ENCODE measurements around the gene LMCD1.

LMCD1 gene

DNA sequence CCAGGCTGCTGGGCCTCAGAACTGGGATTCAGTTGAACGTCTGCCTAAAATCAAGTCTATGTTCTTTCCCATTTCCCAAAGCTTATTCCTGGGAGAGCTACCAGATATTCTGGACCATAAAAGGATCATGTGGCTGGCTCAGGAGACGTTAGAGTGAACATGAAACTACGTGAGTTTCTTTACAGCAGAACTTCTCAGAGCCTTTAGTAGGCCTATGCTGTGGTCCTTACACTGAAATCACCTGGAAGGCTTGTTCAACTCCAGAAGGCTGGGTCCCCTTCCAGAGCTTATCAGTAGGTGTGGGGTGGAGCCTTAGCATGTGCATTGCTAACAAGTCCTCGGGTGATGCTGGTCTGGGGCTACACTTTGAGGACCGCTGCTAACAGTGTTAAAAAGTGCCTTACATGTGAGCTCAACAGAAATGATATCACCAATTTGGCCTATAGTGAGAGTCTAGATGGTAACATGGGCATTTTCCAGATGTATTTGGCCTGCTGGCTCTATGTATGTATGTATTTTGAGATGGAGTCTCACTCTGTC, 50.7 kb downstream of the LMCD1 start:
- Mint-ChIP-seq H3K4me1 (no peaks in the 10 kb centered on the region), H3K9me3 (no peaks in the 10 kb centered on the region), H3K36me3 (ENCODE audit: insufficient read depth) (no peaks in the 10 kb centered on the region), H3K27ac (ENCODE audit: low read depth) (no peak overlapping the region), H3K27me3 (no peaks in the 10 kb centered on the region), H3K4me3 (no peak overlapping the region)
- no peak for ATAC-seq (replicated peaks; ENCODE audit: extremely low read depth, poor library complexity, severe bottlenecking)
- no peak for DNase-seq (ENCODE audit: low spot score in 2 of 2)

DNA sequence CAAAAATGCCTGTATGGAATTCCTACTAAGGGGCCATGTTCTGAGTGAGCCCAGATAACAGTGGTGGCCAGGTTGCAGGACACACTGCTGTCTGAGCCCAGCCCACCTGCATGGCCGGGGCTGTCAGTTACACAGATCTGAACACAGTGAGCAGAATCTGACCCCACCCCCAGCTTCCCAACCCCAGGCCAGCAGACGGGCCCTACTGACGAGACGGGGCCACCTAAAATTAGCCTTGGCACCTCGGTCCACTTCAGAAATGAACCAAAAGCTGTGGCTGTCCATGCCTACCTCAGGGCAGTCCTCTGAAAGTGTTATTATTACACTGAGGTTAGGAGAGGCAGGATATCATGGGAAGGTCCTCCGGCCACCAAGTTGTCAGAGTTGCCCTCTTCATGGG, 51.8 kb downstream of the LMCD1 start:
- H3K4me3 Mint-ChIP-seq: no peak overlapping the region
- no peaks in the 10 kb centered on the region for H3K27me3 Mint-ChIP-seq
- DNase-seq (ENCODE audit: low spot score in 2 of 2) (no peak), ATAC-seq (replicated peaks; ENCODE audit: extremely low read depth, poor library complexity, severe bottlenecking) (no peak)
- no peaks in the 10 kb centered on the region for H3K9me3 Mint-ChIP-seq
- no peaks in the 10 kb centered on the region for H3K36me3 Mint-ChIP-seq (ENCODE audit: insufficient read depth)
- no peaks in the 10 kb centered on the region for H3K4me1 Mint-ChIP-seq
- no peak overlapping the region for H3K27ac Mint-ChIP-seq (ENCODE audit: low read depth)

DNA sequence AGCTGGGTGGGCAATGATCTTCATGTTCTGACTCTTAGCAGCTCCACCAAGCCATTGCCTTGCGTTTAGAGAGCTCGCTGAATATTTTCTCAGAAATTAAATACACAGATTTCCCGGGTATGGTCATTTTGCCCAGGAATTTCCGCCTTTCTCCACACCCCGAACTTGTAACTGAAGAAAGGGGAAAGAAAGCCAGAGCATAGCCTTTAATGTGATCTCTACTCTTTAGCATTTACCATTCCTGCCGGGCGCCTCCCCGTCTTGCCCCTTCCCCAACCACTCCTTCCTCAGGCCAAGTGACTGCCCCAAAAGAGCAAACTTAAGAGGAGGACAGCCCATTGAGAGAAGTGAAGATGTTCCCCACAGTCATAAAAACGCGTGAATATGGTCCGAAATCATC, 53.1 kb downstream of the LMCD1 start:
- Mint-ChIP-seq H3K4me3 (no peak overlapping the region), H3K4me1 (no peaks in the 10 kb centered on the region), H3K27me3 (no peaks in the 10 kb centered on the region), H3K36me3 (ENCODE audit: insufficient read depth) (no peaks in the 10 kb centered on the region), H3K27ac (ENCODE audit: low read depth) (no peak overlapping the region), H3K9me3 (no peaks in the 10 kb centered on the region)
- no peak for ATAC-seq (replicated peaks; ENCODE audit: extremely low read depth, poor library complexity, severe bottlenecking)
- DNase-seq (ENCODE audit: low spot score in 2 of 2): no peak

DNA sequence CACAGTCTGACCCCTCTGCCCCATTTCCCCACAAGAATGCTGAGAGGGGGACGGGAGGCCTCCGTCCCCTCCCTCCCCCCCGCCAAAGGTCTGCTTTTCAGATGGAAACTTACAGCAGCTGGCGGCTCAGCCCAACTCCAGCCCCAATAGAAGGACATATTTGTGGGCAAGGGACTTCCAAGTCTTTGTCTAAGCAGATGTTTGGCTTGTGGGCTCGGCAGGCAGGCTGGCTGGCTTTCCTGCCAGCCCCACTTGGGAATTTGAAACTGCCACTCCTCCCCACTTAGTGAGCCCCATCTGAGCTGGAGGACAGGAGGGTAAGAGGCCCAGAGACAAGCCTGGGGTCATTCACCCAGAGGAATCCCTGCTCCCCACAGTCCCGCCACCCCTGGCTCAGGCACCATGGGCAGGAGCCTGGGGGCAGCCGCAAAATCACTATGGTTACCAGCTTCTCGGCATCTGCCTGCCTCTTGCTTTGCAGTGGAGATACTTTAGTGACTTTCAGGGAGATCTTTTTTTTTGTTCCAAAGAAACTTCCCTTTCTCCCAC, 53.6 kb downstream of the LMCD1 start:
- H3K27ac Mint-ChIP-seq (ENCODE audit: low read depth): no peak overlapping the region
- no peaks in the 10 kb centered on the region for H3K4me1 Mint-ChIP-seq
- no peaks in the 10 kb centered on the region for H3K36me3 Mint-ChIP-seq (ENCODE audit: insufficient read depth)
- no peaks in the 10 kb centered on the region for H3K9me3 Mint-ChIP-seq
- no peaks in the 10 kb centered on the region for H3K27me3 Mint-ChIP-seq
- no peak overlapping the region for H3K4me3 Mint-ChIP-seq
- ATAC-seq (replicated peaks; ENCODE audit: extremely low read depth, poor library complexity, severe bottlenecking): no peak
- DNase-seq (ENCODE audit: low spot score in 2 of 2): no peak

DNA sequence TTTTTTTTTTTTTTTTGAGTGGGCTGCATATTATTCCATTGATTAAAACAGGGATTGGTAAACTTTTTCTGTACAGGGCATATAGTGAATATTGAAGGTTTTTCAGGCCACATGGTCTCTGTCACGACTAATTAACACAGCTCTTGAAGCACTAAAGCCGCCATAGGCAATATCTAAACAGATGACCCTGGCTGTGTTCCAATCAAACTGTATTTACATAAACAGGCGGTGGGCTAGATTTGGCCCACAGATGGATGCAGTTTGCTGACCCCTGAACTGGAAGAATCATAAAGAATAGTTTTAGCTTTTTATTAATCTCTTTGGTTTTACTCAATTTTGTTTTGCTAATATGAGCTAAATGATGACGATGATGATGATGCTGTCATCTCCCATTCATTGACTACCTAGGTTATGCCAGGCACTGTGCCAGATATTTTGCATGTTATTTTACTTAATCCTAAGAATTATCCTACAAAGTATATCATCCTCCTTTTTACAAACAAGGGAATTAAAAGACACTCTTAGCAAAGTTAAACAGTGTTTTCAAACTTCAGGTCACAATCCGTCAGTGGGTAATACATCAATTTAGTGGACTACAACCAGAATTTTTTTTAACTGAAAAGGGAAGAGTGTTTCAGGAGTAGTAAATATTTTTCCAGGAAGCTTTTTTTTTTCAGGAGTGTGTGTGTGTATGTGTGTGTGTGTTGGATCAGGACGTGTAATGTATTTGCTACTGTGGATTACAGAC, 54.3 kb downstream of the LMCD1 start:
- H3K9me3 Mint-ChIP-seq: no peaks in the 10 kb centered on the region
- ATAC-seq (replicated peaks; ENCODE audit: extremely low read depth, poor library complexity, severe bottlenecking) (no peak), DNase-seq (ENCODE audit: low spot score in 2 of 2) (no peak)
- no peak overlapping the region for H3K4me3 Mint-ChIP-seq
- no peaks in the 10 kb centered on the region for H3K36me3 Mint-ChIP-seq (ENCODE audit: insufficient read depth)
- H3K4me1 Mint-ChIP-seq: no peaks in the 10 kb centered on the region
- no peaks in the 10 kb centered on the region for H3K27me3 Mint-ChIP-seq
- H3K27ac Mint-ChIP-seq (ENCODE audit: low read depth): no peak overlapping the region

DNA sequence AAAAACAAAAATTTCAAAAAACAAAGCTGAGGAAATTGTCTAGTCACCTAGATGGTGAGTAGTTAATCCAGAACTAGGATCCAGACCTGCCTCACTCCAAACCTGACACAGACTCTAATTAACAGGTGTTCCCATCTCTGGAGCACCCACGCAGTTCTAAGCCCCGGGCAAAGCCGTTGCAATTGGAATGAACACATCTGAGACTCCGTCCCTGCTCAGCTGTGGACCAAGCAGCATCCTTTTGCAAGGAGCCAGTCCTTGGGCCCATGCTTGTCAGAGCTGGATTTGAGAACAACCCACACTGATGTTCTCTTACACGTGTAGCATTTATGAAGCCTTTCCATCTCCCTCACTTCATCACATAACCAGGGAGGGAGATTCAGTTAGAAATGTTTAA, 54.8 kb downstream of the LMCD1 start:
- Mint-ChIP-seq H3K4me3 (no peak overlapping the region), H3K27me3 (no peaks in the 10 kb centered on the region), H3K4me1 (no peaks in the 10 kb centered on the region), H3K9me3 (no peaks in the 10 kb centered on the region), H3K36me3 (ENCODE audit: insufficient read depth) (no peaks in the 10 kb centered on the region), H3K27ac (ENCODE audit: low read depth) (no peak overlapping the region)
- DNase-seq (ENCODE audit: low spot score in 2 of 2): no peak
- ATAC-seq (replicated peaks; ENCODE audit: extremely low read depth, poor library complexity, severe bottlenecking): no peak

DNA sequence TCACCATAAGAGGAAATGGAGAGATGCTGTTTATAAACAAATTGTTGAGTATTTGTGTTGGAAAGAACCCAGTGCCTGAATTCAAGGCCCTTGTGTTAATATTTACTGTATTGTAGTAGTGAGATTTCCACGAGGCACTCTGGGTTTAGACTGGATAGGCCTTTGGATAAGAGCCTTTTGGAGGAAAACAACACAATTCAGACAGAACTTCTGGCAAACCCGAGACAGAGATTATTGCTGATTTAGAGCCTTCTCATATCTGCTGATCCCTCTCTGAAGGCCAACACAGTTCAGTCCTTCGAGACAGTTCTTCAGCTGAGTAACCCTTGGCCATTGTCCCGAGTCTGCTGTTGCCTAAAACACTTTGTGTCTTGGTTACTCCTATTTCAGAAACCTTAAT, 55.7 kb downstream of the LMCD1 start:
- Mint-ChIP-seq H3K36me3 (ENCODE audit: insufficient read depth) (no peaks in the 10 kb centered on the region), H3K27me3 (no peaks in the 10 kb centered on the region), H3K9me3 (no peaks in the 10 kb centered on the region), H3K4me3 (no peak overlapping the region), H3K4me1 (no peaks in the 10 kb centered on the region), H3K27ac (ENCODE audit: low read depth) (no peak overlapping the region)
- ATAC-seq (replicated peaks; ENCODE audit: extremely low read depth, poor library complexity, severe bottlenecking) (no peak), DNase-seq (ENCODE audit: low spot score in 2 of 2) (no peak)

DNA sequence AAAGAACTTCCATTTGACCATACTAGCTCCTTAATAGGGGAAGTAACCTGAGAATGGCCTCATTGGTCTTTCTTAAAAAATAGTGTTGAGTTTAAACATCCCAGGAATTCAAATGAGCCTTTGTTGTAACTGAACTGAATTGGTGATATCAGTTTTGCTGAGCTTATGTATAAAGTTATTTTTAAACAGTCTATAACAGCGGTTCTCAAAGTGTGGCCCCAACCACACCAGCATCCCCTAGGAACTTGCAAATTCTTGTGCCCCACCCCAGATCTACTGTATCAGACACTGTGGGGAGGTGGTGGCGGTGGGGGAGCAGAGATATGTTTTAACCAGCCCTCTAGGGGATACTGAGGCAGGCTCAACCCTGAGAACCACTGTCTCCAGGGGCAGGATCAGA, 57.0 kb downstream of the LMCD1 start:
- Mint-ChIP-seq H3K27ac (ENCODE audit: low read depth) (no peak overlapping the region), H3K9me3 (no peaks in the 10 kb centered on the region), H3K27me3 (peaks cover 10% of the 10 kb centered on the region), H3K36me3 (ENCODE audit: insufficient read depth) (no peaks in the 10 kb centered on the region), H3K4me3 (no peak overlapping the region), H3K4me1 (no peaks in the 10 kb centered on the region)
- DNase-seq (ENCODE audit: low spot score in 2 of 2): no peak
- ATAC-seq (replicated peaks; ENCODE audit: extremely low read depth, poor library complexity, severe bottlenecking): no peak

DNA sequence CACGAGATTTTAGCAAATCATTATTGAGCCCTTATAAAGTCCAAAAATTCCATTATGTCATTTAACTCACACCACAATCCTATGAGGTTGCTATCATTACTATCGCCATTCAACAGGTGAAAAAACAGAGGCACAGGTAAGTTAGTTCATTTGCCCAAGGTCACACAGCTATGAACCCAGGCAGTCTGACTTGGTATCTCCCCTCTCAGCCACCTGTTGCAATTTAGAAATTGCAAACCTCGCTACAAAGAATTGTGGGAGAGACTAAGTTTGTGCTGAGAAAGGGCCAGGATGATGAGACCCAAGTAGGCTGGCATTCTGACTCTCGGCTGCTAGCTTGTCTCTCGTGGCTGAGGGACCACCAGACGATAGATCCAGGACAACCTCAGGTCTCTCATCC, 57.7 kb downstream of the LMCD1 start:
- Mint-ChIP-seq H3K27ac (ENCODE audit: low read depth) (no peak overlapping the region), H3K4me3 (no peak overlapping the region), H3K27me3 (peaks cover 10% of the 10 kb centered on the region), H3K36me3 (ENCODE audit: insufficient read depth) (no peaks in the 10 kb centered on the region), H3K9me3 (no peaks in the 10 kb centered on the region), H3K4me1 (no peaks in the 10 kb centered on the region)
- no peak for ATAC-seq (replicated peaks; ENCODE audit: extremely low read depth, poor library complexity, severe bottlenecking)
- DNase-seq (ENCODE audit: low spot score in 2 of 2): no peak

DNA sequence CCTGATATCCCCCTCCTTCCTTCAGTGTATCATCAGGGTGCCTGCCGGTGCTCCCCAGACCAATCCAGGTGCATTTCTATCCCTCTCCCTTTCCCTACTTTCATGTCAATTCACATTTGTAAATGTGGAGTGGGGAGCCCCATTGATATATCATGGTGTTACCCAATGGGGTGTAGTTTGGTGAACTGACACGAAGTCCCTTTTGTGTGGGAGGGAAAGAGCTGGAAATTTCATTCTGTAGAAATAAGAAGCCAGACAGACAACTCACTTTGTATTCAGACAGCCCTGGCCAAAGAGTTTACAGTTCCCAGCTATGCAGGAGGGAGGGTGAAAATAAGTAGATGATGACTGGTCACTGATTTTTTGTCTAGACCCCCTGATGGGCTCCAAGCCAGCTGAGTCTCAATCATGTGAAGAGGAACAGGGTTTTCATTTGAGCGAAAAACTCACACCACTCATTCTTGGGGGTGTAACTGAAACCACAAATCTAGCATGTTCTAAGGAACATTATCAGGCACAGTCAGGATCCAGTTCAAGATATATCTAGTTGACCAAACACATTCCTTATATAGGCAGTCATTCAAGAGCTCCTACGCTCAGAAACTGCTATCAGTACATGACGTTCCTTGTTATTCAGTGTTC, 58.9 kb downstream of the LMCD1 start:
- no peaks in the 10 kb centered on the region for H3K4me1 Mint-ChIP-seq
- no peaks in the 10 kb centered on the region for H3K9me3 Mint-ChIP-seq
- H3K36me3 Mint-ChIP-seq (ENCODE audit: insufficient read depth): no peaks in the 10 kb centered on the region
- no peak for DNase-seq (ENCODE audit: low spot score in 2 of 2)
- no peak overlapping the region for H3K4me3 Mint-ChIP-seq
- no peak for ATAC-seq (replicated peaks; ENCODE audit: extremely low read depth, poor library complexity, severe bottlenecking)
- peaks cover 10% of the 10 kb centered on the region for H3K27me3 Mint-ChIP-seq
- no peak overlapping the region for H3K27ac Mint-ChIP-seq (ENCODE audit: low read depth)

DNA sequence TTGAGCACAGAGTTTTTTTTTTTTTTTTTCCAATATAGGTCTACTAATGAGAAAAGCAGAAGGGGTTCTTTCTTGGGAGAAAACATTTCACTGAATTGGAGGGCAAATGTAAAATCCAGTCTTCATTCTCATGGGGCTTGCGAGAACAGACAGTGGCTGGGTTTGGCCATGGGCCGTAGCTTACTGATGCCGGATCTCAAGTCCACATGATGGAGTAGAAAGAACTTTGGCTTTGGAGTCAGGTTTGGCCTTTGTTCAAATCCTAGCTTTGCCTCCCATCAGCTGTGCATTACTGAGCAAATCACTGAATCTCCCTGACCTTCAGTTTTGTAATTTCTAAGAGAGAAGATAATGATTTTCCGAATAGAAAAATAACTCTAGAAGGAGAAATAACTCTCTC, 59.7 kb downstream of the LMCD1 start:
- ATAC-seq (replicated peaks; ENCODE audit: extremely low read depth, poor library complexity, severe bottlenecking) (no peak), DNase-seq (ENCODE audit: low spot score in 2 of 2) (no peak)
- no peaks in the 10 kb centered on the region for H3K4me1 Mint-ChIP-seq
- no peaks in the 10 kb centered on the region for H3K36me3 Mint-ChIP-seq (ENCODE audit: insufficient read depth)
- peaks cover 10% of the 10 kb centered on the region for H3K27me3 Mint-ChIP-seq
- no peak overlapping the region for H3K4me3 Mint-ChIP-seq
- H3K9me3 Mint-ChIP-seq: no peaks in the 10 kb centered on the region
- no peak overlapping the region for H3K27ac Mint-ChIP-seq (ENCODE audit: low read depth)

DNA sequence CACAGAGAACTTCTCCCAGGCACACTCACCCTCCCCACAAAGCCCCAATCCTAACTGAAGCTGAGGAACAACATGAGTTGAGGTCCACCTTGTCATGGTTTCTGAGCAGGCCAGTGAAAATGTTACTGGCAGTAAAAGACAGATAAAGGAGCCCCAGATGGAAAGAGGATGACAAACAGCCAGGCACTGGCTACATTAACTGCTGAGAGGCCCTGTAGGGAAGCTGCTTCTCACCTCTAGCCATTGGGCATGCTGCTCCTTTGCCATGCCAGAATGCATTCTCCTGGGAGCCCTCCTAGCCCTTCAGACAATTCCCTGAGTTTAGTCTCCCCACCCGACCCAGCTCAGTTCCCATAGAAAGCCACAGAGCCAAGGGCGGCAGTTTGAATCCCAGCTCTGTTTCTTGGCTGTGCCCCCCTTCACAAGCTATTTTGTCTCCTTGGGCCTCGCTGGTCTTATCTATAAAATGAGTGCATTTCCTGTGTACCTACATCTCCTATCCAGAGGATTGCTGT, 60.5 kb downstream of the LMCD1 start:
- H3K36me3 Mint-ChIP-seq (ENCODE audit: insufficient read depth): no peaks in the 10 kb centered on the region
- H3K27me3 Mint-ChIP-seq: peaks cover 10% of the 10 kb centered on the region
- H3K4me1 Mint-ChIP-seq: no peaks in the 10 kb centered on the region
- DNase-seq (ENCODE audit: low spot score in 2 of 2): no peak
- ATAC-seq (replicated peaks; ENCODE audit: extremely low read depth, poor library complexity, severe bottlenecking): no peak
- H3K4me3 Mint-ChIP-seq: no peak overlapping the region
- no peak overlapping the region for H3K27ac Mint-ChIP-seq (ENCODE audit: low read depth)
- H3K9me3 Mint-ChIP-seq: no peaks in the 10 kb centered on the region

DNA sequence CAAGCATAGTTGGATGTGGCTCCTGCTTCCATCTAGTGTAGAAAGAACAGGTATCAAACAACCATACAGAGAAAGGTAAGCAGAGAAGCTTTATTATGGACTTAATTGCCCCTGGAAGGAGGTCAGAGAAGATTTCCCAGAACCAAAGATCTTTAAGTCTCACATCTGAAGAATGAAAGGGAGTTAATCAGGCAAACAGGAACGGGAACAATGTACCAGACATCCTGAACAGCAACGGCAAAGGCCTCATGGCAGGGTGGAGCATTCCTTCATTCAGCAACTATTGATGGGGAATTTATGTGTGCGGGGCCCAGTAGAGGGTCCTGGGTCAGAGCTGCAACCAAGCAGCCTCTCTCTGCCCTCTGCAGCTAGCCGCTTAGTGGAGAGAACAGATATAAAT, 61.5 kb downstream of the LMCD1 start:
- no peak overlapping the region for H3K4me3 Mint-ChIP-seq
- no peaks in the 10 kb centered on the region for H3K36me3 Mint-ChIP-seq (ENCODE audit: insufficient read depth)
- DNase-seq (ENCODE audit: low spot score in 2 of 2): no peak
- ATAC-seq (replicated peaks; ENCODE audit: extremely low read depth, poor library complexity, severe bottlenecking): no peak
- no peaks in the 10 kb centered on the region for H3K9me3 Mint-ChIP-seq
- H3K4me1 Mint-ChIP-seq: no peaks in the 10 kb centered on the region
- H3K27me3 Mint-ChIP-seq: peaks cover 10% of the 10 kb centered on the region
- no peak overlapping the region for H3K27ac Mint-ChIP-seq (ENCODE audit: low read depth)

Data from central memory CD8-positive, alpha-beta T cell (primary cell).